ENCODE results near the gene FAM110C.
A peak's percentile ranks its signal among the peaks of the same experiment; 100 is the strongest.
"Not testable (repeated sequence)": the region's sequence is repeated elsewhere in the genome, so short reads cannot be mapped to it uniquely, and the experiment has no call there.

FAM110C gene

DNA sequence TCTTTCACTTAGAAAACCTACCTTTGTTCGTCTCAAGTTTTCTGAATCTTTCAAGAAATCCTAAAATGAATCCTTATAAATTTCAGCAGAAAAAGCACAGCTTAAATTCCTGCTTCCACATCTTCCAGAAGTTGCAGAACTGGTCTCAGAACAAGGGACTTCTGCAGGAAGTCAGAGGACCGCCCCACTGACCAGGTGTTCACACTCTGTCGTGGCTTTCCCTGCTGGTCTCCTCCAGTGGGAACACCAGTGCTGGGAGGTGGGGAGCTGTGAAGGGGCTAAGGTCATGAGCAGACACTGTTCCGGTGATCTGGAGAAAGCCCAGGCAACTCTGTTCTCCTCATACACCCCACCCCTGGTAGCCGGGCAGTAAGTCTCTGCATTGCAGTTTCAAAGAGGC lies 3.5 kb downstream of the FAM110C start:
- DNase-seq = no peak

DNA sequence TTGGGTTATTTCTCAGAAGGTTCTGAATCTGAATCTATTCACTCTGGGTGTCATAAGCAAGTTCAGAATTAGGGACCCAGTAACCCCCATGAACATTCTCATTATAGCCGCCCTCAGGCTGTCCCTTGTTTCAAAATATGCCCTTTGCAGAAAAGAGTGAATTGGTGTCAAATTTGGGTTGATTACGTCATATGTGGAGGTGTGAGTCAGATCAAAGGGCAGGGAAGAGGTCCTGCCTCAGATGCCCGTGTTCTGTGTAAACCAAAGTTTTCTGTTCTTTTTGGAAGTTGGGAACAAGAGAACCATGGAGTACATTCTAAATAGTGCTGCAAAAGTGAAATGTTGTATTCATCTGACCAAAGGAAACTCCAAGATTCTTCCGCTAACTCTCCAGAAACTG lies 5.8 kb downstream of the FAM110C start:
- no peak for DNase-seq

DNA sequence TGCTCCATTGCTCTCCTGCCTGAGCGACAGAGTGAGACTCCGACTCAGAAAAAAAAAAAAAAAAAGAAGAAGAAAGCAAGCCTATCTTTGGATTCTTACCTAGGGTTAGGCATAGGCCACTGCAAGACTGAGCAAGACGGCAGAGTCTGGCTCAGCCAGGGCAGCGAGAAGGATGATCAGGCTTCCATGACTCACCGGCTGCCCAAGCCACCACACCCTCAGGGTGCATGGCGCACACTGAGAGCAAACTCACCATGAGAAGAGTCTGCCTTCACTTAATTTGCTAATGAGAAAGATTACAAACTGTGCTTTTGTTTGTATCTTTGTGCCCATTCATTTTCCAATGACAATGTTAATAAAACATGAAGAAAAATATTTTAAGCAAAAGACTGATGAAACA lies 8.2 kb downstream of the FAM110C start:
- DNase-seq = no peak

DNA sequence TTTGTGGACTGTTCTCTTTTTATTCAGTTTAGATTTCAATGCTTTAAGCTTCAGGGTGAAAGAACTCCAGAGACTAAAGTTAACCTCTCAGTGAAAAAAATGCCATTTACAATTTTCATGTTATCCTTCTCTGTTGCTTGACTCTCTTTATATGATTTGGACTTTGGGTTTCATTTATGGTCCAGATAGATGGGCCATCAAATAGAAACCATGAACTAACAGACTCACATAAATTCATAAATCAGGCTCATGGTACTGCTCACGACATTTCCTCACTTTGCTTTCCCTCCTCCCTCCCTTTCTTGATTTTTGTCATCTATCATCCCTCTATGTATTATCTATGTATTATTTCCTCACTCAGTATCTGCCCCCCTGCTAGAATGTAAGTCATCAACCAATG lies 10.0 kb downstream of the FAM110C start:
- no peak for DNase-seq

DNA sequence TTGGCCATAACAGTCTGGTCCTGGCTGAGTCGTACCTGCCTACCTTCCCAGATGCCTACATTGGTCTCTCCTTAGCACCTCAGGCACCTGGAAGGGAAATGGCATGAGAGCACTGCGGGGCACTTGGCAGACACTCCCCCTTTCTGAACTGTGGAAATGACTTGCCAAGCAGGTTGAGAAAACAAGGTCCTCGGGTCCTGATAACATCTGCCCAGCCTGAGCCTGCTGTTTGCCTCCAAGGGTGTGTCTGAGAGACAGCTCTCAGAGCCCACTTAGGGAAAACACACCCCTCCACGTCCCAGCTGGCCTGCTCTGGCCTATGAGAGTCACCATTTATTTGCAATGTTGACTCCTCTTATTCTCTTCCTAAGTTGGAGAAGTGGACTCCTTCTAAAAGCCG lies 10.5 kb downstream of the FAM110C start:
- DNase-seq = no peak

DNA sequence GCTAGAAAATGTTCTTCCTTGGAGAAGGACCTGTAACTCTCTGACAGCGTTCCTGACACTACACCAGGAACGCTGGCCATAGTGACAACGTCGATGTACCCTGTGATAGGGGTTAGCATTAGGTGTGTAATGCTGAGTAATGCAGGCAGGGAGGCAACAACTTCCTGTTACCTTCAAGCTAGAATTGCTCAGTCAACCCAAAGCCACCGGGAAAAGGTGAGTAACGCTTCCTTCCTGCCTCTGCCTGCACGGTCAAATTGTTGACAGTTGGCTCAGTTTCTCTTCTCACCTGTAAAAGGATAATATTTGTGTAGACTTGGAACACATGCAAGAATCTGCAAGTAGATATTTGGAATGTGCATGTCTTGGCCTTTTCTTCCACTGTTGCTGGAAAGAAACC lies 12.7 kb downstream of the FAM110C start:
- peak; percentile 30 for DNase-seq

DNA sequence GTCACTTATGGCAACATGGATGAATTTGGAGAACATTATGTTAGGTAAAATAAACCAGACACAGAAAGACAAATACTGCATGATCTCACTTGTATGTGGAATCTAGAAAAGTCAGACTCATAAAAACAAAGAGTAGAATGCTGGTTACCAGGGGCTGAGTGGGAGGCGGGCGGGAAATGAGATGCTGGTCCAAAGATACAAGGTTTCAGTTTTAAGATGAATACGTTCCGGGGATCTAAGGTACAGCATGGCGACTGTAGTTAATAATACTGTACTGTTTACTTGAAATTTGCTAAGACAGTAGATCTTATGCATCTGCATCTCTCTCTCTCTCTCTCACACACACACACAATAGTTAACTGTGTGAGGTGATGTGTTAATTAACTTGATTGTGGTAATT lies 14.2 kb downstream of the FAM110C start:
- no peak for DNase-seq

DNA sequence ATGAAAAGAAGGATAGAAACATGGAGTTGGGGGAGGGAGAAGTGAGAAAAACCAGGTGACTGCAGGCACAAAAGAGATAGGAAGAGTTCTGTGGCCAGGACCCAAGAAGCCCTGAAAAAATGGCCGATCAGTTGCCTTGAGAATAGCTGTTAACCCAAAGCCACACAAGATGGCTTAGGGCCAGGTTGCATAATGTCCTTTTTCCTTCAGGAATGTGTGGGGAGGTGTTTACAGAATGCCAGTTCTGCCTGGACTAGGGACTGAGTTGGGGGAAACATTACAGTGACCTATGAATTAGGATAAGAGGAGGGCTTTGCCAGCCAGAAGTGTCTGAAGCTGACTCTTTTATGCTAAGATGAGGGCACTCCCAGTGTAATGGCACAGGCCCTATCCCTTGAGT lies 17.1 kb downstream of the FAM110C start:
- no peak for DNase-seq

DNA sequence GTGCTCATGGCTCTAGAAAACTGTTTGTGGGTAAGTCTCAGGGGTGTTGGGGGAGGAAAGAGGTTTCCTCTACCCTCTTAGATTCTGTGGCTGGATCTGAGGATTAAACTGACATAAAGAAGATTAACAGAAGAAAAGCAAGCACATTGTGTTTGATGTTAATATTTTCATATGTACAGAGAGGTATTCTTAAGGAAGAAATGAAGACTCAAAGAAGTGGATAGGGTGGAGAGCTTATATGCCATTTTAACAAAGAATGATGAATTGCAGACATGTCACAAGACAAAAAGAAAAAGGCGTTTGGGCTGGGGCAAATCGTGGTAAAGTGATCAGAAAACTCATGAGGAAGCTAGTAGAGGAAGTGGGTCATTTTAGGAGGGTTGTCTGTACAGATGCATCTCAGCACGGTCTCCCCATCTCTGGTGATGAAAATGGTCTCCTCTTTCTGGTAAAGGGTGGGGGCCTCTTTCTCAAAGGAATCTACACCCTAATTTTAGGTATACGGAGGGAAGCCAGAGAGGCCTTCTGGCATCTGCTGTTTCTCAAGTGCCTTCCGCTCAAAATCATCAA lies 17.8 kb downstream of the FAM110C start:
- no peak for DNase-seq

DNA sequence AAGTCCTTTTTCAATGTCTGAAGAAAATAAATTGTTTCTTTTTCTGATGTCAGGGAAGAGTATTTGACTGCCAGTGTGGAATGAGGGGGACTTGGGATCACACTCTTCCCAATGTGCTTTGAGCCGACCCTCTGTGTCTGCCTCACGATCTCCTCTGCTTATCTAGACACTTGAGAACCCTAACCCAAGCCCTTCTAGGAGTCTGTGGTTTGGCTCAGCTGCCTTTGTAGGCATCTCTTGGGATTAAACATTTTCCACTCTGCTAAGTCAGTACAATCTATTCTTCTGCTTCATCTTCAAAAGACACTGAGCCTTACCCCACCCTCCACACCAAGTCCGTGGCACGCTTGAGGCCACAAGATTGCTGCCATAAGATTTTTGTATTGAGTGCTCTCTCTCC lies 19.4 kb downstream of the FAM110C start:
- DNase-seq = no peak

DNA sequence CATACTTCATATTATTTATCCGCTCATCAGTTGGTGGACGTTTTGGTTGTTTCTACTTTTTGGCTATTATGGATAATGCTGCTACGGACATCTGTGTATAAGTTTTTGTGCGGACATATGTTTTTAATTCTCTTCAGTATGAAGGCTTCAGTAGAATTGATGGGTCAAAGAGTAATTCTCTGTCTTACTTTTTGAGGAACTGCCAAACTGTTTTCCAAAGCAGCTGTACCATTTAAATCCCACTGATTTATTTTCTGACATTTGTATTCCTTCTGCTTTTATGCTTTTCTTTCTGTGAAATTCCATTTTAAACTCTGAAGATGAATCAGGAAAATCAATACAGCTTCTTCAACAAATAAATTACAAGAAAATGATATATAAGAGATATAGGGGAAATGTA lies 20.8 kb downstream of the FAM110C start:
- DNase-seq = no peak

DNA sequence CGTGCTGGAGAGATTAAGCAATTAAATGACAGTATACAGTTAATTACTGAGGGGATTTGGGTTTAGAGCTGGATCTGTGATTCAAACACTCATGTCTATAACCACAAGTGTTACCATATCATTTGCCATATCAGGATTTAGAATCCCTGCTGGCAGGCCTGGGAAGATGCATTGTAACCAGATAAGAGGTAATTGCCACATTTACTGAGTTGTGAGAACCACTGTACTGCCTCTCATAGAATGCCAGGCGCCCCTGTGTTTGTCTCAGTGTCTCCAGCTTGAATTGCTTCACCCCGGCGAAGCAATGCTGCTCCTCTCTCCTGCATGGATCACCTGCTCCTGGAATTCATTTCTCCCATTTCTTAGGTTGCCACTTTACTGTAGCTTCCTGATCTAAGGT lies 21.7 kb downstream of the FAM110C start:
- not testable (repeated sequence) for DNase-seq

DNA sequence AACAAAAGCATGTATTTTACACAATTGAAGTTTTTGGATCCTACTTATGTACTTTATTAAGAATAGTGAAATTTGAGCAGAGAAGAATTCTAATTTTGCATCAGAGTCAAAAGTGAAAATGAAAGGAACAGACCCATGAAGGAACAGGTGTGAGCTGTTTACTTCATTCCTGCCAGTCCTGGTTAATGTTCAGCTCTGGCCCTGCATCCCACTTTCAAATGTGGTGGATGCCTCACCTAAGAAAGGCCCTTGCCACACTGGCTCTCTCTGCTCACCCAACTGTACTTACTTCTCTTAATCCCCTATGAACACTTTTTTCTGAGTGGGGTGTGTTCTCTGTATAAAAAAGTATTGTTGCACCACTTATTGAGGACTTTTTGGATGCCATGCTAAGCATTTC lies 22.2 kb downstream of the FAM110C start:
- DNase-seq = no peak

DNA sequence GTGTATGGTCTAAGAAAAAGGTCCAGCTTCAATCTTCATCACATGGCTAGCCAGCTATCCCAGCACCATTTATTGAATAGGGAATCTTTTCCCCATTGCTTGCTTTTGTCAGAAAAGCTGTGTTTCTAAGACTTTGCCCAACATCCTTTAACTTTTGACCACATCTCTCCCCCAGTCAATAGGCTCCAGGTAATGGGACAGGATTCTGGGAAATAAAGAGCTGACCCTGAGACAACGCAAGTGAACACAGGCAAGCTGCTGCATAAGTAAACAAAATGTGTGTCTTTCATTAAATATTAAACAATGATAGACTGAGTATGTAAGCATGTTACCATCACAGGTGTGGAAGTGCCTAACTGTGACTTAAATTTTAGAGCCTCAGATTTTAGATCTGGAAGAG lies 23.0 kb downstream of the FAM110C start:
- DNase-seq = no peak

DNA sequence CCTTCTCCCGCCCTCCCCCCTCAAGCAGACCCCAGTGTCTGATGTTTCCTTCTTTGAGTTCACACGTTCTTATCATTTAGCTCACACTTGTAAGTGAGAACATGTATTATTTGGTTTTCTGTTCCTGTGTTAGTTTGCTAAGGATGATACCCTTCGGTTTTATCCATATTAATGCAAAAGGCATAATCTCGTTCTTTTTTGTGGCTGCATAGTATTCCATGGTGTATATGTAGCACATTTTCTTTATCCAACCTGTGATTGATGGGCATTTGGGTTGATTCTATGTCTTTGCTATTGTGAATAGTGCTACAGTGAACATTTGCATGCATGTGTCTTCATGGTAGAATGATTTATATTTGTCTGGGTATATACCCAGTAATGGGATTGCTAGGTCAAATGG lies 24.1 kb downstream of the FAM110C start:
- not testable (repeated sequence) for DNase-seq

DNA sequence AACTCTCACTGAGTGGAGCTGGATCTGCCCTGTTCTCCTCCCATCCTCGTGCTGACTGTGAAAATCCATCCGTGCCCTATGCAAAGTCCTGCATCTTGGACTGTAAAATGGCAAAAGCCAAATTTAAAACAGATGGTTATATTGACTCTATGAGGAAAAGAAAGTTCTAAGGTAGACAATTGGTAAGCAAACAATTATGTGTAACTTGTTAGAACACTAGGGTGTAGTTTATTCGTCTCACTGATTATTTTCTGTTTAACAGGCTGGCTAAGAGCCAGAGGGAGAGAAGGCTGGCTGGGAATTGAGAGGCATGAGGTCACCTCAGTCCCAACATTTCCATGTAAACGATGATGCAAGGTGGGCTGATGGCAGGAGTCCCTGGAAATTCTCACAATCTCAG lies 26.0 kb downstream of the FAM110C start:
- DNase-seq = not testable (repeated sequence)

DNA sequence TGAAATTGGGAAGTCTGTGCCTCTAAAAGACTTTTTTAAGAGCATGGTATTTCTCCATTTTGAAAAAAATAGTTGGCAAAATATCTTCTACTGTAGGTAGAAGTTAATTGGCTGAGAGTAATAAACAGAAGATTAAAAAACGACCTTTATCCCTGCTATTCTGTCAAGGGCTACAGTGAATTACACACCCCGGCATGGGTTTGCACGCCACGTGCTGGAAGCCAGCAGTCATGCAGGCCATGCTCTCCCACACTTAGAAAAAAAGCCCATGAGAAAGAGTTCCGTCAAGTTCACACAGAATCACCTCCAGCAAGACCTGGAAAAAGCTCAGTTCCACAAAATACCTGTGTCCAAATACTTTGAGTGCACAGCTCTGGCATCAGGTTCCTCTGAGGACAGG lies 26.8 kb downstream of the FAM110C start:
- no peak for DNase-seq

DNA sequence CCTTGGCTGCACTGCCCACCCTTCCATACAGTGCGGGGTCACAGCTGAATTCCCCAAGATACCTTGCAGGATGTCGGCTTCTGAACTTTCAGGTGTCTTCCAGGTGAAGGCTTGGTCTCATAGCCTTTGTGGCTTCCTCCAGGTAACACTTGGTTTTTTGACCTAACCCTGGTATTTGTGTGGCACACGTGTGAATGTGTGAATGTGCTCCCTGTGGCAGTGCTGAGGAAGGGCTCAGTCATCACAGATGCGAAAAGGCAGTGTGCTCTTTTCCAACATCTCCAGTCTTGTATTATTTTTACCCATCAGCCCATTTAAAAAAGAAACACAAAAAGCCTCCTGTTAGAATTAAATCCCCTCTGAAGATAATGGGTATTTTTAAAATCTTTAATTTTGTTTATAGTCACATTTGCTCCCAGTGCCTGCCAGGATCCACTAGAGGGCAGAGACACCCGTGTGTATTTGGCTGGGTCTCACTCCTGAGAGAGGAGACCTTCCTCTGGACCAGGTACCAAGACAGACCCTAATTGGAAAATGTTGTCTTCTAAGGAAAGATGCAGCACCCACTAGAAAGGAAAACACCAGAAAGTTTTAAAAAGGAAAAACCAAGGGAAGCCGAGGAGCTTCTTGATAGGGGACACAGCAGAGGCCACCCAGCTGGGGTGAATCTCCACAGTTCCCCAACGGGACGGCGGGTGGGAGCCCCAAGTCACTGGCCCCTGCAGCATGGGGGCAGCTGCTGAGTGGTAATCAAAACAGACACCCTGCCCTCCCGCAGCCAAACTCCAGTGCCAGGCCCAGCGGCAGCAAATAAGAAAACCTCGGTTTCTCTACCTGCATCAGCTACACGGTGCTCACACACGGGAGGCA lies 27.7 kb downstream of the FAM110C start:
- DNase-seq = no peak

DNA sequence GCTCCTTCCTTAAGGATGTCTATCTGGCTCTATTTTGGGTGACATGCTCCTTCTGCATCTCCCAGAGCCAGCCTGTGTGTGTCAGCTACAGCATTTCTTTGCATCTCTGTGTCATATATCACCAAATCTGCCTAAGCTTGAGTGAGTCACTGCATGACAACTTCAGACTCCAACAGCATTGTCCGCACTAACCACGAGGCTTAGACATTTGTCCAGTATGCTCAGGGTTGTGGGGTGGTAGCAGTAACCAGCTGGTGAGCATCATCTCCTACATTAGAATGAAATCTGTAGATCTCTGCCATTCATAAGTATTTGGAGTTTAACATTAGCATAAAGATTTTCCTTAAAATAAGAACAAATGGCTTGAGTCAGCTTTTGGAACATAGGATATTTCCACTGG lies 30.4 kb downstream of the FAM110C start:
- not testable (repeated sequence) for DNase-seq

DNA sequence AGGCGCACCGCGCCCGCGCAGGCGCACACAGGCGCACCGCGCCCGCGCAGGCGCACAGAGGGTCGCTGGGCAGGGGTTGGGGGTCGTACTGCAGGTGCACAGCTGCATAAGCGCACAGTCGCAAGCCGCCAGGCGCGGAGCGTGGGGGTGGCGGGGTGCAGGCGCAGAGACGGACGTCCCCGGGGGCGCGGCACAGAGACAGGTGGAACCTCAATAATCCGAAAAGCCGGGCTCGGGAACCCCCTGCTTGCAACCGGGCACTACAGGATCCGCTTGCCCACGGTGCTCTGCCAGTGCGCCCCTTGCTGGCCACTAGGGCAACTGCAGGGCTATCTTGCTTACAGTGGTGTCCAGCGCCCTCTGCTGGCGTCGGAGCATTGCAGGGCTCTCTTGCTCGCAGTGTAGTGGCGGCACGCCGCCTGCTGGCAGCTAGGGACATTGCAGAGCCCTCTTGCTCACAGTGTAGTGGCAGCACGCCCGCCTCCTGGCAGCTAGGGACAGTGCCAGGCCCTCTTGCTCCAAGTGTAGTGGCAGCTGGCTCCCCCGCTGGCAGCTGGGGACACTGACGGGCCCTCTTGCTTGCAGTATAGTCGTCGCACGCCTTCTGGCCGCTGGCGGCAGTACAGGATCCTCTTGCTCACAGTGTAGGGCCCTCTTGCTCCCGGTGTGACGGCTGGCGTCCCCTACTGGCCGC lies 34.9 kb downstream of the FAM110C start:
- DNase-seq = peak; percentile 46

DNA sequence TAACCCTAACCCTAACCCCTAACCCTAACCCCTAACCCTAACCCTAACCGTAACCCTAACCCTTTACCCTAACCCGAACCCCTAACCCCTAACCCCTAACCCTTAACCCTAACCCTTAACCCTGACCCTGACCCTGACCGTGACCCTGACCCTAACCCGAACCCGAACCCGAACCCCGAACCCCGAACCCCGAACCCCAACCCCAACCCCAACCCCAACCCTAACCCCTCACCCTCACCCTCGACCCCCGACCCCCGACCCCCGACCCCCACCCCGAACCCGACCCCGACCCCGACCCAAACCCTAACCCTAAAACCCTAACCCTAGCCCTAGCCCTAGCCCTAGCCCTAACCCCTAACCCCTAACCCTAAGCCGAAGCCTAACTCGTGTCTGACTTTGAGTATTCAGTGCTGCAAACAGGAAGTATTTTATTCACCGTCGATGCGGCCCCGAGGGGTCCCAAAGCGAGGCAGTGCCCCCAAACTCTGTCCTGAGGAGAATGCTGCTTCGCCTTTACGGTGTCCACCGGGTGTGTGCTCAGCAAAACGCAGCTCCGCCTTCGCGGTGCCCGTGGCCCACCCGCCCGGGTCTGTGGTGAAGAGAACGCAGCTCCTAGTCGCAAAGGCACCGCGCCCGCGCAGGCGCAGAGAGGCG lies 36.0 kb downstream of the FAM110C start:
- no peak for DNase-seq
